ENCODE data around the gene KRT14.

Gene KRT14

DNA sequence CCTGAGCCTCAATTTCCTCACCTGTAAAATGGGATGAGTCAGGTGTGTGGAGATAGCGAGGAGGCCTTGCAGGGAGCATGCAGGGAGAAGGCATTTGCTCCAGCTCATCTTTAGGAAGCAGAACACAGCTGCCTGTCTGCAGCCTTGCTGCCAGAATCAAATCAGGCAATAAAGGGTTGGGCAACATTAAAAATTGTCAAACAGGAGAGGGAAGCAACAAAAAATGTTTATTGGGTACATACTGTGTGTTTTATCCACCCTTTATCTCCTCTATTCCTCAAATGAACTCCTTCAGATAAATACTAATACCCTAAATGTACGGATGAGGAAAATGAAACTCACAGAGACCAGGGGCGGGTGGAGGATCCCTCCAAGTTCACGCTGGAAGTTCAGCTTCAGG, 13.6 kb upstream of the KRT14 start:
- TF ChIP-seq, protein P1, sequence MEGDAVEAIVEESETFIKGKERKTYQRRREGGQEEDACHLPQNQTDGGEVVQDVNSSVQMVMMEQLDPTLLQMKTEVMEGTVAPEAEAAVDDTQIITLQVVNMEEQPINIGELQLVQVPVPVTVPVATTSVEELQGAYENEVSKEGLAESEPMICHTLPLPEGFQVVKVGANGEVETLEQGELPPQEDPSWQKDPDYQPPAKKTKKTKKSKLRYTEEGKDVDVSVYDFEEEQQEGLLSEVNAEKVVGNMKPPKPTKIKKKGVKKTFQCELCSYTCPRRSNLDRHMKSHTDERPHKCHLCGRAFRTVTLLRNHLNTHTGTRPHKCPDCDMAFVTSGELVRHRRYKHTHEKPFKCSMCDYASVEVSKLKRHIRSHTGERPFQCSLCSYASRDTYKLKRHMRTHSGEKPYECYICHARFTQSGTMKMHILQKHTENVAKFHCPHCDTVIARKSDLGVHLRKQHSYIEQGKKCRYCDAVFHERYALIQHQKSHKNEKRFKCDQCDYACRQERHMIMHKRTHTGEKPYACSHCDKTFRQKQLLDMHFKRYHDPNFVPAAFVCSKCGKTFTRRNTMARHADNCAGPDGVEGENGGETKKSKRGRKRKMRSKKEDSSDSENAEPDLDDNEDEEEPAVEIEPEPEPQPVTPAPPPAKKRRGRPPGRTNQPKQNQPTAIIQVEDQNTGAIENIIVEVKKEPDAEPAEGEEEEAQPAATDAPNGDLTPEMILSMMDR (IDR thresholded peaks at IDR 0.05; ENCODE audit: low read length, missing control alignments), result no peak
- no peak overlapping the region for H3K4me3 ChIP-seq (replicated peaks; ENCODE audit: low read depth, low read length)
- DNase-seq (ENCODE audit: low read depth), result no peak

- no peak for DNase-seq (ENCODE audit: low read depth)
- H3K4me3 ChIP-seq (replicated peaks; ENCODE audit: low read depth, low read length), result no peak overlapping the region
- TF ChIP-seq, protein P1 (IDR thresholded peaks at IDR 0.05; ENCODE audit: low read length, missing control alignments), result no peak
Observed at GRCh38 chr17:41599680-41600079, 13.0 kb upstream of the KRT14 start.

DNA sequence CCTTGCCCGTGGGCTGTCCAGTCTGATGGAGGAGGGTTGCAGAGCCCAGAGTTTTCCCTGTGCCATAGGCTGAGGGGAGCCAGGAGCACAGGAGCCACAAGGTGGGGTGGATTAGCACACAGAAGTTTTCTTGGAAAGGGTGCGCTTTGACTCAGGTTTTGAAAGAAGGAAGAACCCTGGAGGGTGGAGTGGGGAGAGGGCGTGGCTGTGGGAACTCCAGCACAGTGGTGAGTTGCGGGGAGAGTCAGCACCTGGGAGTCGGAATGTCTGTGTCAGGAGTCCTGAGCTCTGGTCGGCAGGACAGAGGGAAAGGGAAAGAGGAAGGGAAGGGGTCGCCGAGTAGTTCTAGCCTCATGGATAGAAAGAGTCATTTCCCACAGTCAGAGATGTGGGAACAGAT, 8.9 kb upstream of the KRT14 start:
- H3K4me3 ChIP-seq (replicated peaks; ENCODE audit: low read depth, low read length), result no peak overlapping the region
- TF ChIP-seq, protein P1 (IDR thresholded peaks at IDR 0.05; ENCODE audit: low read length, missing control alignments), result no peak
- DNase-seq (ENCODE audit: low read depth), result no peak

DNA sequence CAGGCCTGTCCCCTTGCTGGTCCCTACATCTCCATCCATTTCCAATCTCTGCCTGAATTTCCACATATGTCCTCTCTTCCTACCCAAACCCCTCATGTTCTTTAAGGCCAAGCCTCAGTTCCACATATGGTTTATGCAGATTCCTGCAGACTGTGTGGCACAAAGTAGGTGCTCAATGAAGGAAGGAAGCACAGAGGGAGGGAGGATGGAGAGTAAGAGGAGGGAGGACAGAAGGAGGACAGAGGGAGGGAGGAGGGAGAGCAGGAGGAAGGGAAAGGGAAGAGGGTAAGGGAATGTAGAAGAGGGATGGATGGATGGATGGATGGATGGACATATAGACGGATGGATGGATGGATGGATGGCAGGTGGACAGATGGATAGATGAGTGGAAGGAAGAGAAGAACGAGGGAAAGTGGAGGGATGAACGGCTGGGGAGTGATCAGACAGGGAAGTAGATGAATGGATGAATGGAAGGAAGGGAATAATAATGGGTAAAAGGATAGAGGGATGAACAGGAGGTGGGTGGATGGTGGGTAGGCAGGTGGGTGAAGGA, 7.7 kb upstream of the KRT14 start:
- H3K4me3 ChIP-seq (replicated peaks; ENCODE audit: low read depth, low read length), result no peak overlapping the region
- TF ChIP-seq, protein P1 (IDR thresholded peaks at IDR 0.05; ENCODE audit: low read length, missing control alignments), result no peak
- no peak for DNase-seq (ENCODE audit: low read depth)

- TF ChIP-seq, protein P1 (IDR thresholded peaks at IDR 0.05; ENCODE audit: low read length, missing control alignments), result no peak
- no peak overlapping the region for H3K4me3 ChIP-seq (replicated peaks; ENCODE audit: low read depth, low read length)
- DNase-seq (ENCODE audit: low read depth), result no peak
Observed at GRCh38 chr17:41593306-41593981, 6.7 kb upstream of the KRT14 start.

DNA sequence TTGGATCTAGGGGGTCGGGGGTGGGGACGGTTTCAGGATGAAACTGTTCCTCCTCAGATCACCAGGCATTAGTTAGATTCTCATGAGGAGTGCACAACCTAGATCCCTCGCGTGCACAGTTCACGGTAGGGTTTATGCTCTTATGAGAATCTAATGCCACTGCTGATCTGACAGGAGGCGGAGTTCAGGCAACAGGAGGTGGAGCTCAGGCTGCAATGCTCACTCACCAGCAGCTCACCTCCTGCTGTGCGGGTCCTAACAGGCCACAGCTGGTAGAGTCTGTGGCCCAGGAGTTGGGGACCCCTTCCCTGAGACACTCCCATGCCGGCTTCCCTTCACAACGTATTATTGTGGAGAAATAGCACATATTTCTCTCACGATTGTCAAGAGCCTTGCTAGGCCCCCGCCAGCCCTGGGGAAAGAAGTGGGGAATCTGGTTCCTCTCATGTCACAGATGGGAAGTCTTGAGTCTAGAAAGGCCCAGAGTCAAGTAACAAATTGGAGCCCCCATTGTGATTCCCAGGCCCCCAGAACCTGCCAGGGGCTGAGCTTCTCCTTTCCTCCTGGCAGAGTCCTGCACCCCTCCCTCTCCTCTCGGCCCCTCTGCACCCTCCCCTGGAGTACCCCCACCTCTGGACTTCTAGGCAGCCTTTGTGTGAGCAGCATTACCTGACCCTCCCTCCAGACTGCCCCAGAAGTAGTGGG, 6.1 kb upstream of the KRT14 start:
- DNase-seq (ENCODE audit: low read depth), result no peak
- TF ChIP-seq, protein P1 (IDR thresholded peaks at IDR 0.05; ENCODE audit: low read length, missing control alignments), result no peak
- H3K4me3 ChIP-seq (replicated peaks; ENCODE audit: low read depth, low read length), result no peak overlapping the region

Data from fibroblast of pulmonary artery (primary cell).